HepG2 (cell line): ENCODE measurements around the gene PPAT. TPM values are rescaled to one million over a fixed set of nuclear protein-coding genes. Genes with fewer than 3 reads are reported as not detected.

ENCODE experiments used
- ADNP ChIP-seq: sonication (generic); formaldehyde crosslinking; IDR thresholded peaks from 2 replicates; pipeline ENCODE4 v1.4.0; 2020; ENCODE audit warnings: missing genetic modification reagents
- BCL6 ChIP-seq: IDR thresholded peaks from 2 replicates; pipeline ENCODE4 v1.6.1; 2016; ENCODE audit warnings: missing genetic modification reagents, missing compliant biosample characterization
- DMAP1 ChIP-seq: IDR thresholded peaks from 2 replicates; pipeline ENCODE4 v1.6.1; 2016
- E2F1 ChIP-seq: sonication (generic); formaldehyde crosslinking; IDR thresholded peaks from 2 replicates; pipeline ENCODE4 v1.5.0; 2020; ENCODE audit warnings: missing genetic modification reagents
- JARID2 ChIP-seq: sonication (generic); formaldehyde crosslinking; IDR thresholded peaks from 2 replicates; pipeline ENCODE4 v1.8.1; 2023; ENCODE audit warnings: missing genetic modification reagents, inconsistent platforms; ENCODE audit not compliant: insufficient replicate concordance
- KDM3A ChIP-seq: IDR thresholded peaks from 2 replicates; pipeline ENCODE4 v1.6.1; 2018; ENCODE audit warnings: low read depth, missing compliant biosample characterization
- KIAA2018 ChIP-seq: sonication (generic); formaldehyde crosslinking; IDR thresholded peaks from 2 replicates; pipeline ENCODE4 v1.5.0; 2020; ENCODE audit warnings: mild to moderate bottlenecking, missing genetic modification reagents, borderline replicate concordance
- MNT ChIP-seq: fragments of 450-650 bp; IDR thresholded peaks from 2 replicates; pipeline ENCODE4 v1.6.1; 2016
- SIN3B ChIP-seq: fragments of 150-350 bp; IDR thresholded peaks from 2 replicates; pipeline ENCODE4 v1.6.1; 2014; ENCODE audit warnings: low read length
- SMAD1 ChIP-seq: sonication (generic); formaldehyde crosslinking; IDR thresholded peaks from 2 replicates; pipeline ENCODE4 v1.4.0; 2020; ENCODE audit warnings: missing genetic modification reagents, low read depth, mild to moderate bottlenecking, borderline replicate concordance
- SOX5 ChIP-seq: IDR thresholded peaks from 2 replicates; pipeline ENCODE4 v1.6.1; 2016; ENCODE audit warnings: borderline replicate concordance
- SP140L ChIP-seq: sonication (generic); formaldehyde crosslinking; IDR thresholded peaks from 2 replicates; pipeline ENCODE4 v1.4.0; 2020; ENCODE audit warnings: missing genetic modification reagents, borderline replicate concordance
- ZNF33A ChIP-seq: sonication (generic); formaldehyde crosslinking; IDR thresholded peaks from 2 replicates; pipeline ENCODE4 v1.5.1; 2020; ENCODE audit warnings: missing genetic modification reagents, mild to moderate bottlenecking, moderate library complexity, borderline replicate concordance
- ZNF468 ChIP-seq: sonication (generic); formaldehyde crosslinking; IDR thresholded peaks from 2 replicates; pipeline ENCODE4 v1.8.0; 2022; ENCODE audit warnings: mild to moderate bottlenecking, moderate library complexity, missing genetic modification reagents
- polyA plus RNA-seq, 8 experiments: library from polyadenylated mRNA; depleted of rRNA in 3 of 8; stranded (reverse) in 7 of 8; unstranded in 1 of 8; fragments of >200 nt; fragmentation: Illumina TruSeq in 4 of 8; extraction: Trizol in 4 of 8; gene quantifications; 2 replicates each; pipeline versions ENCODE4 v1.2.1 to v1.2.3, GENCODE V29; 2011 to 2016; ENCODE audit warnings: low read depth in 4 of 8, missing spikeins in 1 of 8, mixed read lengths in 1 of 8; ENCODE audit not compliant: insufficient read depth in 1 of 8
- total RNA-seq, 5 experiments: library from RNA; depleted of rRNA; stranded (reverse); fragments of >200 nt; fragmentation: Illumina TruSeq; extraction: Trizol; gene quantifications; 2 replicates each; pipeline ENCODE4 v1.2.3, GENCODE V29; 2016; ENCODE audit warnings: low read depth in 1 of 5
- TF ChIP-seq, protein P1 (sequence below): sonication (generic); formaldehyde crosslinking; IDR thresholded peaks from 2 replicates; pipeline ENCODE4 v1.4.0; 2020; ENCODE audit warnings: missing genetic modification reagents, mild to moderate bottlenecking, borderline replicate concordance

PPAT gene
- total and polyA plus RNA-seq, 2 of the 13 experiments (the other 11 are each of a cell fraction or from before 2014, with no cell fraction given): 16.9 to 62.6 TPM

DNA sequence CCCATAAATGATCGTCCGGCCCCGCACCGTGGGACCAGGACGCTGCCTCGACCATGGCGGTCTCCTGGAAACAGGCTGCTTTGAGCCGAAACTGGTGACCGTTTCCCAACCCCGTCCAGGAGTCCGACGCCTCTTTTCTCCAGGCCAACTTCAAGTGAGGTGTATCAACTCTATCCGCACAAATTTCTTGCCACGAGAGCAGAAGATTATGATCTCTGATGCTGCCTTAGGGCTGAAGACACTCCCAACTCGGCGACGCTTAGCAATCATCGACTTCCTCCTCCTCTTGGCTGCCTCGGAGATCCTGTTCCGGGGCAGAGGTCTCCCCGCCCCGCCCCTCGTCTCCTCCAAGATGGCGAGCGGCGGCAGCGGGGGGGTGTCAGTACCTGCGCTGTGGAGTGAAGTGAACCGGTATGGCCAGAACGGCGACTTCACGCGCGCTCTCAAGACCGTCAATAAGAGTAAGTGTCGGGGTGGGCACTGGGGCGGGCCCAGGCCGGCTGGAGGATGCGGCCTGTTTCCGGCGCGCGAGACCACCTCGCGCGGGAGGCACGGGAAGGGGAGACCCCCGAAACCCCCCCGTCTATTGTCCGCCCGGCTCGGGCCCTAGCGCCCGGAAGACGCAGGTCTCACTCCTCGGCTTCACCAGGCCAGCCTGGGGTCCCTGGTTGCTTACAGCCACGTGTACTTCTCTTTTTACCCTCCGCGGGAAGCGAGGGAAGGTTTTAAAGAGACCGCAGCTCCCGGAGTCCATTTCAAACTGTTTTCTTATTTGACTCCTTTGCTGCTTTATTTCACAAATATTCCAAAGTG is 32.1 kb upstream of the PPAT start, which contains the start of gene SRP72 (continued):
- TF ChIP-seq SMAD1 (no peak), BCL6 (CRISPR knock-in tag) (peak; percentile 32), KDM3A (CRISPR knock-in tag) (peak; percentile 56; the same call in 1 of the 2 replicates), SP140L (CRISPR knock-in tag) (no peak), ADNP (no peak), DMAP1 (CRISPR knock-in tag) (peak; percentile 58; the same call in 1 of the 2 replicates), KIAA2018 (CRISPR knock-in tag) (no peak), SOX5 (peak; percentile 29; the same call in 1 of the 2 replicates), SIN3B (peak; percentile 66; the same call in 1 of the 2 replicates), MNT (no peak; the same call in 1 of the 2 replicates), ZNF33A (CRISPR knock-in tag) (no peak), E2F1 (CRISPR knock-in tag) (no peak), JARID2 (CRISPR knock-in tag) (no peak), ZNF468 (CRISPR knock-in tag) (no peak)
- TF ChIP-seq, protein P1, sequence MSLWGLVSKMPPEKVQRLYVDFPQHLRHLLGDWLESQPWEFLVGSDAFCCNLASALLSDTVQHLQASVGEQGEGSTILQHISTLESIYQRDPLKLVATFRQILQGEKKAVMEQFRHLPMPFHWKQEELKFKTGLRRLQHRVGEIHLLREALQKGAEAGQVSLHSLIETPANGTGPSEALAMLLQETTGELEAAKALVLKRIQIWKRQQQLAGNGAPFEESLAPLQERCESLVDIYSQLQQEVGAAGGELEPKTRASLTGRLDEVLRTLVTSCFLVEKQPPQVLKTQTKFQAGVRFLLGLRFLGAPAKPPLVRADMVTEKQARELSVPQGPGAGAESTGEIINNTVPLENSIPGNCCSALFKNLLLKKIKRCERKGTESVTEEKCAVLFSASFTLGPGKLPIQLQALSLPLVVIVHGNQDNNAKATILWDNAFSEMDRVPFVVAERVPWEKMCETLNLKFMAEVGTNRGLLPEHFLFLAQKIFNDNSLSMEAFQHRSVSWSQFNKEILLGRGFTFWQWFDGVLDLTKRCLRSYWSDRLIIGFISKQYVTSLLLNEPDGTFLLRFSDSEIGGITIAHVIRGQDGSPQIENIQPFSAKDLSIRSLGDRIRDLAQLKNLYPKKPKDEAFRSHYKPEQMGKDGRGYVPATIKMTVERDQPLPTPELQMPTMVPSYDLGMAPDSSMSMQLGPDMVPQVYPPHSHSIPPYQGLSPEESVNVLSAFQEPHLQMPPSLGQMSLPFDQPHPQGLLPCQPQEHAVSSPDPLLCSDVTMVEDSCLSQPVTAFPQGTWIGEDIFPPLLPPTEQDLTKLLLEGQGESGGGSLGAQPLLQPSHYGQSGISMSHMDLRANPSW (CRISPR knock-in tag): no peak
